ENCODE results near the gene METTL13. TPM values are rescaled to one million over a fixed set of nuclear protein-coding genes. Genes with fewer than 3 reads are reported as not detected.

Gene METTL13
- total RNA-seq, 1 donor from 2014 or later: 15.8 TPM

GRCh38 chr1:171819946-171820345 is 38.5 kb downstream of the METTL13 start:
- Histone ChIP-seq H3K4me3 (no peak overlapping the region), H3K9me3 (replicated peaks) (no peaks in the 10 kb centered on the region), H3K4me1 (no peaks in the 10 kb centered on the region), H3K36me3 (no peaks in the 10 kb centered on the region), H3K27ac (replicated peaks) (no peak overlapping the region), H3K27me3 (ENCODE audit: low read depth) (no peaks in the 10 kb centered on the region)
- TF ChIP-seq, protein P1, sequence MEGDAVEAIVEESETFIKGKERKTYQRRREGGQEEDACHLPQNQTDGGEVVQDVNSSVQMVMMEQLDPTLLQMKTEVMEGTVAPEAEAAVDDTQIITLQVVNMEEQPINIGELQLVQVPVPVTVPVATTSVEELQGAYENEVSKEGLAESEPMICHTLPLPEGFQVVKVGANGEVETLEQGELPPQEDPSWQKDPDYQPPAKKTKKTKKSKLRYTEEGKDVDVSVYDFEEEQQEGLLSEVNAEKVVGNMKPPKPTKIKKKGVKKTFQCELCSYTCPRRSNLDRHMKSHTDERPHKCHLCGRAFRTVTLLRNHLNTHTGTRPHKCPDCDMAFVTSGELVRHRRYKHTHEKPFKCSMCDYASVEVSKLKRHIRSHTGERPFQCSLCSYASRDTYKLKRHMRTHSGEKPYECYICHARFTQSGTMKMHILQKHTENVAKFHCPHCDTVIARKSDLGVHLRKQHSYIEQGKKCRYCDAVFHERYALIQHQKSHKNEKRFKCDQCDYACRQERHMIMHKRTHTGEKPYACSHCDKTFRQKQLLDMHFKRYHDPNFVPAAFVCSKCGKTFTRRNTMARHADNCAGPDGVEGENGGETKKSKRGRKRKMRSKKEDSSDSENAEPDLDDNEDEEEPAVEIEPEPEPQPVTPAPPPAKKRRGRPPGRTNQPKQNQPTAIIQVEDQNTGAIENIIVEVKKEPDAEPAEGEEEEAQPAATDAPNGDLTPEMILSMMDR (IDR thresholded peaks at IDR 0.05; ENCODE audit: borderline replicate concordance): no peak
- no peak for DNase-seq
- intact Hi-C loops (cut with micrococcal nuclease): no loop called here

DNA sequence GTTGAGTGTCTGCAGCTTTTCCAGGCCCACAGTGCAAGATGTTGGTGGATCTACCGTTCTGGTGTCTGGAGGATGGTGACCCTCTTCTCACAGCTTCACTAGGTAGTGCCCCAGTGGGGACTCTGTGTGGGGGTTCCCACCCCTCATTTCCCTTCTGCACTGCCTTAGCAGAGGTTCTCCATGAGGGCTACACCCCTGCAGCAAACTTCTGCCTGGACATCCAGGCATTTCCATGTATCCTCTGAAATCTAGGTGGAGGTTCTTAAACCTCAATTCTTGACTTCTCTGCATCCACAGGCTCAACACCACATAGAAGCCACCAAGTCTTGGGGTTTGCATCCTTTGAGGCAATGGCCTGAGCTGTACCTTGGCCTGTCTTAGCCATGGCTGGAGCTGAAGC is 45.5 kb downstream of the METTL13 start:
- Histone ChIP-seq H3K4me3 (no peak overlapping the region), H3K36me3 (peaks cover 5% of the 10 kb centered on the region), H3K9me3 (replicated peaks) (peaks cover 16% of the 10 kb centered on the region), H3K4me1 (no peaks in the 10 kb centered on the region), H3K27me3 (ENCODE audit: low read depth) (no peaks in the 10 kb centered on the region), H3K27ac (replicated peaks) (no peak overlapping the region)
- intact Hi-C loops (cut with micrococcal nuclease): no loop called here
- no peak for DNase-seq
- TF ChIP-seq, protein P1 (IDR thresholded peaks at IDR 0.05; ENCODE audit: borderline replicate concordance): no peak

DNA sequence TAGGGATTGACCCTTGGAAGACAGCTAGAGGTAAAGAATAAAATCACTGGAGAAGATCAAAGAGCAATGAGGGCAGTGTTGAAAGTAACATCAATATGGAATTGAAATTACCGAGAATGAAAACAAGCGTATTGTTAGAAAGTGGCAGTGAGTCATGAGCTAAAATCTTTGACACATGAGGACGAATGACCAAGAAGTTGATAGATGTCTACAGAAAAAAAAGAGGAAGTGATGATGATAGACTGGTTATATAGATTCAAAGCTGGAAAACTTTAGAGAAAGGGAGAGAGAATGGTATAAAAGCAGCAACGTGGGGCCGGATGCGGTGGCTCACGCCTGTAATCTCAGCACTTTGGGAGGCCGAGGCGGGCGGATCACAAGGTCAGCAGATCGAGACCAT is 47.3 kb downstream of the METTL13 start:
- DNase-seq: no peak
- TF ChIP-seq, protein P1 (IDR thresholded peaks at IDR 0.05; ENCODE audit: borderline replicate concordance): no peak
- H3K36me3 ChIP-seq: peaks cover 5% of the 10 kb centered on the region
- peaks cover 16% of the 10 kb centered on the region for H3K9me3 ChIP-seq (replicated peaks)
- H3K27ac ChIP-seq (replicated peaks): no peak overlapping the region
- H3K4me1 ChIP-seq: no peaks in the 10 kb centered on the region
- intact Hi-C loops (cut with micrococcal nuclease): no loop called here
- no peak overlapping the region for H3K4me3 ChIP-seq
- no peaks in the 10 kb centered on the region for H3K27me3 ChIP-seq (ENCODE audit: low read depth)

DNA sequence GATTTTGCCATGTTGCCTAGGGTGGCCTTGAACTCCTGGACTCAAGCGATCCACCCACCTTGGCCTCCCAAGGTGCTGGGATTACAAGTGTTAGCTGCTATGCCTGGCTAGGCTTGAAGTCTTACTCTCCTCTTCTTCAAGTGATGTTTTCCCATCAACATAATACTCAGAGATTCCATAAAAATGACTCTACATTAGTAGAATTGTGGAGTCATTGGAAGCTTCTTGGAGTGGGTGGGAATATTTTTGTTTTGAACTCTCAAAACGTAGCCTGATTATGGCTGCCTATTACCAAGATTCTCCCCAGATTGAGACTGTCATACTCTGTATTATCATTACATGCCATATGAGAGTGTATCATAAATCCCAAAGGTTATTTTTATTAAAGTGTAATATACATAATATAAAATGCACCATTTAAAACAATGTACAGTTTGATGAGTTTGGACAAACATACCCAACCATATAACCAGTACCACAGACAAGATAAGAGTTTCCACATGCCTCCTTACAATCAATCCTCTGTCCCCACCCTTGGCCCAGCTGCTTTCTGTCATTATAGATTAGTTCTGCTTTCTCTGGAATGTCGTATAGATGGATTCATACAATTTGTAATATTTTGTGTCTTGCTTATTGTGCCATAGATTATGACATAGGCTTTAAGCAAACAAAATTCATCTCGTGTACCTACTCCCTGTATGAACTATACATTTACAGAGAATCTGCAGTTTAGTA is 51.8 kb downstream of the METTL13 start:
- Histone ChIP-seq H3K4me1 (no peaks in the 10 kb centered on the region), H3K27ac (replicated peaks) (no peak overlapping the region), H3K36me3 (no peaks in the 10 kb centered on the region), H3K4me3 (no peak overlapping the region), H3K27me3 (ENCODE audit: low read depth) (no peaks in the 10 kb centered on the region), H3K9me3 (replicated peaks) (no peaks in the 10 kb centered on the region)
- TF ChIP-seq, protein P1 (IDR thresholded peaks at IDR 0.05; ENCODE audit: borderline replicate concordance): no peak
- no peak for DNase-seq
- intact Hi-C loops (cut with micrococcal nuclease): no loop called here

DNA sequence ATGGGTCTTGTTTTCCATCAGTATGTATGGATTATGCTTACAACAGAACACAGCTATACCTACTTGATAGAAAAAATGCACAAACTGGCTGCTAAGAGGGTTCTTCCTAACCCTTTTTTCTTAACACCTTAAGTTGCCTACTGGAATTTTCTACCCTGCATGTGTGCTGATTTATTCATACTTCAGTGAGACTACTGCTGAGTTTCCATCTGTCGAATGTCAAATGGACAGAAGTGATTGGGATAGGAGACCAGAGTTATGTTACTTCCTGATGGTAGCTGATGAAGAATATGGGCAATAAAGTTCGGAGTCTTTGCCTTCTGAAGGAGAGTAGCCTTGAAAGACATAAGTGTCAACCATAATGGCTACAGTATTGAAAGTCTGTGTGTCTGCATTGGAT is 53.4 kb downstream of the METTL13 start:
- TF ChIP-seq, protein P1 (IDR thresholded peaks at IDR 0.05; ENCODE audit: borderline replicate concordance): no peak
- Histone ChIP-seq H3K27me3 (ENCODE audit: low read depth) (no peaks in the 10 kb centered on the region), H3K4me1 (no peaks in the 10 kb centered on the region), H3K36me3 (no peaks in the 10 kb centered on the region), H3K27ac (replicated peaks) (no peak overlapping the region), H3K9me3 (replicated peaks) (no peaks in the 10 kb centered on the region), H3K4me3 (no peak overlapping the region)
- no peak for DNase-seq
- intact Hi-C loops (cut with micrococcal nuclease): no loop called here

Measured in left ventricle myocardium inferior (tissue), 1 donor.